ENCODE results near the gene GLS2.

GLS2 gene

DNA sequence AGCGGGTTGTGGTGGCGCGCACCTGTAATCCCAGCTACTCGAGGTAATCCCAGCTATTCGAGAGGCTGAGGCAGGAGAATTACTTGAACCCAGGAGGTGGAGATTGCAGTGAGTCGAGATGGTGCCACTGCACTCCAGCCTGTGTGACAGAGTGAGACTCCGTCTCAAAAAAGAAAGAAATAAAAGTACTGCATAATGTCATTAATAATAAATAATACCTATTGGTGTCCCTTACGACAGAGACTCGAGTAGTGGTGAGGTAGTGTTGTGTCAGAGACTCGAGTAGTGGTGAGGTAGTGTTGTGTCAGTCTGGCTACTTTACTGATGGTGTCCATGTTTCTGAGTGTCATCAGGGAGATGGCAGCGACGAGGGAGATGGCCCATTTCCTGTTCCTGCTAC is 1.3 kb downstream of the GLS2 start:
- H3K4me3 ChIP-seq (replicated peaks in 1 of 2; ENCODE audit: low read depth in 2 of 2, low read length in 2 of 2), result no peak overlapping the region
- no peak for DNase-seq (ENCODE audit: low read depth in 2 of 2)
- TF ChIP-seq, protein P1, sequence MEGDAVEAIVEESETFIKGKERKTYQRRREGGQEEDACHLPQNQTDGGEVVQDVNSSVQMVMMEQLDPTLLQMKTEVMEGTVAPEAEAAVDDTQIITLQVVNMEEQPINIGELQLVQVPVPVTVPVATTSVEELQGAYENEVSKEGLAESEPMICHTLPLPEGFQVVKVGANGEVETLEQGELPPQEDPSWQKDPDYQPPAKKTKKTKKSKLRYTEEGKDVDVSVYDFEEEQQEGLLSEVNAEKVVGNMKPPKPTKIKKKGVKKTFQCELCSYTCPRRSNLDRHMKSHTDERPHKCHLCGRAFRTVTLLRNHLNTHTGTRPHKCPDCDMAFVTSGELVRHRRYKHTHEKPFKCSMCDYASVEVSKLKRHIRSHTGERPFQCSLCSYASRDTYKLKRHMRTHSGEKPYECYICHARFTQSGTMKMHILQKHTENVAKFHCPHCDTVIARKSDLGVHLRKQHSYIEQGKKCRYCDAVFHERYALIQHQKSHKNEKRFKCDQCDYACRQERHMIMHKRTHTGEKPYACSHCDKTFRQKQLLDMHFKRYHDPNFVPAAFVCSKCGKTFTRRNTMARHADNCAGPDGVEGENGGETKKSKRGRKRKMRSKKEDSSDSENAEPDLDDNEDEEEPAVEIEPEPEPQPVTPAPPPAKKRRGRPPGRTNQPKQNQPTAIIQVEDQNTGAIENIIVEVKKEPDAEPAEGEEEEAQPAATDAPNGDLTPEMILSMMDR (IDR thresholded peaks at IDR 0.05; ENCODE audit: low read depth, low read length), result no peak

DNA sequence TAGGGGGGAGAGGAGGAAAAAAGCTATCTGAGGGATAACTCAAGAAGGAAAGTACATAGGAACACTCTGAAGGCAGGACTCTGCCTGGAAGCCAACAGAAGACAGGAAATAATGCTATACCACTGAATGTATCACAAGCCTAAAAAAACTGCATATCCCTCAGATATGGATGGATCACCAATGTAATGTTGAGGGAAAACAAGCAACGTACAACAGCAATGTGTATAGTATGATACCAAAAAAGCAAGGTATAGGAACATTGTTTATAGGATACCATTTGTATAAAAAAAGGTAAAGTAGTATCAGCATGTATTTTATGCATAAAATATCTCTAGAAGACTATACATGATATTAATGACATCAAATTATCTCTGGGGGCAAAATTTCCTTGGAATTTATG is 3.4 kb downstream of the GLS2 start:
- no peak overlapping the region for H3K4me3 ChIP-seq (replicated peaks in 1 of 2; ENCODE audit: low read depth in 2 of 2, low read length in 2 of 2)
- no peak for DNase-seq (ENCODE audit: low read depth in 2 of 2)
- TF ChIP-seq, protein P1 (IDR thresholded peaks at IDR 0.05; ENCODE audit: low read depth, low read length), result no peak

DNA sequence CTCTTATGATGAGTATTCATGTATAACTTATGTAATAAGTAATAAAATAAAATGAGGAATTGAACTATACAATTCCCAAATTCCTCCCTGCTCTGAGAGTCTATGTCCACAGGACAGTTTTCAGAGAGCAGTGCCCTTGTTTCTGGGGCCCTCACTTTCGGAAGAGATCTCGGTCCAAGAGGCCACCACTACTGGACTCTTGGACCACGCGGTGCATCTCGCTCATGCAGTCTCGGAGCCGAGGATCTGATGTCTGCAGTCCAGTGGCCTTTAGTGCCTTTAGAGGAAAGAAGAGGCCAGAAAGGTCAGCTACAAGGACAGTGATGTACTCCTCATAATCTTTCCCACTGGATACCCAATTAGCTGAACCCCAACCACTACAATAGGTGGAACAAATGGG is 8.3 kb downstream of the GLS2 start:
- DNase-seq (ENCODE audit: low read depth in 2 of 2), result no peak
- TF ChIP-seq, protein P1 (IDR thresholded peaks at IDR 0.05; ENCODE audit: low read depth, low read length), result no peak
- no peak overlapping the region for H3K4me3 ChIP-seq (replicated peaks in 1 of 2; ENCODE audit: low read depth in 2 of 2, low read length in 2 of 2)

DNA sequence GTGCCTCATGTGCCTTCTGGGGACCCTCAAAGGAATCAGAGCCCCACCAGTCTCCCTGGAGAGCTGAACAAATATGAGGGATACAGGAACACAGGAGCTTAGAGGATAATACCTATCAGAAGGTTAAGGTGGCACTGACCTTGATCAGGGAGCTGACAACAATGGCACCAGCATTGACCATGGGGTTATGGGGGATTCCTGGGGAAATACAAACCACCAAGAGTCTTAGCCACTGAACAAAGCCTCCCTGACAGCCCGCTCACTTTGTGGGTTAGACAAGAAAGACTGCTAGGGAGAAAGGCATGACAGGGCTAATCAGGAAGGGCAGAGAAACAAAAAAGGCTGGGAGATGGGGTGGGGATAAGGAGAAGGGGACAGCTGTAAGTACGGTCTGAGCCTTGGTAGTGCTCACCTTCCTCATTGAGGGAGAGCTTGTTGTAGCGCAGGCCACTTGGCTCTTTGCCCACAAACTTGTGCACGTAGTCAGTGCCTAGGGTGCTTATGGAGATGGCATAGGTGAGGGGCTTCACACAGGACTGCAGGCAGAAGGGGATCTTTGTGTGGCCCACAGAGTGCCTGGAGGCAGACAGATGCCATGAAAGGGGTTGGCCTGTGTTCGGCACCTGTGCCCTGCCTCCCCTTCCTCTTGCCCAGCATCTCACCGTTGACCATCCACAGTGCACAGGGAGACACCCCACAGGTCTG is 10.3 kb downstream of the GLS2 start:
- no peak for DNase-seq (ENCODE audit: low read depth in 2 of 2)
- TF ChIP-seq, protein P1 (IDR thresholded peaks at IDR 0.05; ENCODE audit: low read depth, low read length), result no peak
- no peak overlapping the region for H3K4me3 ChIP-seq (replicated peaks in 1 of 2; ENCODE audit: low read depth in 2 of 2, low read length in 2 of 2)

DNA sequence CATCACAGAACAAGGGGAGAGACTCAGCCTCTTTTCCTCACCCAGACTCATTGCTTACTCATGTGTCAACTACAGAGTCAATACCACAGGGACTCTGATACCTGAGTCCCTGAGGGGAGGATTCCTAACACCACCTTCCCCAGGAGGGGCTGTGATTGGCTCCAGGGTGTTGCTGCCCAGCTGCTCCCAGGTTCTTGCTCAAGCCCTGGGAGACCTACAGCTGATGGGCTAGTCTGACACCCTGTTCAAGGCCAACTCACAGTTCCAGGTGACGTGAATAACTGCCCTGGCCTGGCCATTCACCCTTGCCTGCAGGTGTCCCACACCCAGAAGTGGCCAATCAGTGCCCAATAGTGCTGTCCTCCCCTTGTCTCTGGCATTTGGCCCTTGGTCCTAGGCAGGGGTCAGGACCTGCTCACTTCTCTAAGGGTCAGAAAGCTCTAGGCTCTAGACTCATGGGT is 11.0 kb downstream of the GLS2 start:
- no peak for DNase-seq (ENCODE audit: low read depth in 2 of 2)
- no peak overlapping the region for H3K4me3 ChIP-seq (replicated peaks in 1 of 2; ENCODE audit: low read depth in 2 of 2, low read length in 2 of 2)
- TF ChIP-seq, protein P1 (IDR thresholded peaks at IDR 0.05; ENCODE audit: low read depth, low read length), result no peak

DNA sequence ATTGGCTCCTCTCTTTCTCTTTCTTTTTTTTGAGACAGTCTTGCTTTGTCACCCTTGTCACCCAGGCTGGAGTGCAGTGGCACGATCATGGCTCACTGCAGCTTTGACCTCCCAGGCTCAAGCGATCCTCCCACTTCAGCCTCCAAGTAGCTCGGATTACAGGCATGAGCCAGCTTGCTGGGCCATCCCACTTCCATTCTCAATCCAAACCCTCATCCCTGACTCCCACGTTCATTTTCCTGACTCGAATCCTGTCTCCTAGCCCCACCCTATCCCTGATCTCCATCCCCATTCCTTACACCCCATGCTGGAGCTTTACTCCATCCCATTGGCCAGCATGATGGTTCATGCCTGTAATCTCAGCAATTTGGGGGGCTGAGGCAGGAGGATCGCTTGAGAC is 11.8 kb downstream of the GLS2 start:
- H3K4me3 ChIP-seq (replicated peaks in 1 of 2; ENCODE audit: low read depth in 2 of 2, low read length in 2 of 2), result no peak overlapping the region
- DNase-seq (ENCODE audit: low read depth in 2 of 2), result no peak
- TF ChIP-seq, protein P1 (IDR thresholded peaks at IDR 0.05; ENCODE audit: low read depth, low read length), result no peak

DNA sequence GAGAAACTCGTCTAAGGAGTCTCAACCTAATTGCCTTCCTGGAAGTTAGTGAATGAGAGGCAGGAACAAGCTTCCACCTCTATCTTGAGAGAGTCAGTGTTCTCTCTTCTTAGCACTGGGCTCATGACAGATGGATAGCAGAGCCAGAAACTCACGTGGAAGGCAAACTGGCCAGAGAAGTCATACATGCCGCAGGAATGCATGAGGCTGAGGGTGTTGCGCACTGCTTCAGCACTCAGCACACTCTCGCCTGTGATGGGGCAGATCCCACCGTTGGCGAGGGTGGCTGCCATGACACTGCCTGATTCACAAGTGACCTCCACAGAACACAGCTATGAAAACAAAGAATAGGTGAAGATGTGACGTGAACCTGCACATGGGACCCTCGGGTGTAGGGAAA is 13.6 kb downstream of the GLS2 start:
- TF ChIP-seq, protein P1 (IDR thresholded peaks at IDR 0.05; ENCODE audit: low read depth, low read length), result no peak
- no peak overlapping the region for H3K4me3 ChIP-seq (replicated peaks in 1 of 2; ENCODE audit: low read depth in 2 of 2, low read length in 2 of 2)
- DNase-seq (ENCODE audit: low read depth in 2 of 2), result no peak

Data from cardiac fibroblast (primary cell).